CD4-positive, alpha-beta T cell treated with Interferon alpha-2 for 1 hour (primary cell): Measurements from ENCODE around the gene MUC5AC.
"Not testable (repeated sequence)": the region's sequence is repeated elsewhere in the genome, so short reads cannot be mapped to it uniquely, and the experiment has no call there.

ENCODE experiments used
- DNase-seq, 2 donors: peaks; one replicate each; pipeline ENCODE4 v3.0.0-alpha.2; 2020 to 2022

MUC5AC gene

GRCh38 chr11:1162491-1163311 is 4.9 kb downstream of the MUC5AC start:
- no peak for DNase-seq

- DNase-seq: no peak
These were observed 5.7 kb downstream of the MUC5AC start for GRCh38 chr11:1163321-1163910.

GRCh38 chr11:1163911-1164735 is 6.4 kb downstream of the MUC5AC start:
- no peak for DNase-seq

GRCh38 chr11:1164779-1165255 is 7.1 kb downstream of the MUC5AC start:
- not testable (repeated sequence) for DNase-seq

GRCh38 chr11:1165256-1166041 is 7.7 kb downstream of the MUC5AC start:
- DNase-seq: no peak

- DNase-seq: no peak
These were observed 9.5 kb downstream of the MUC5AC start for GRCh38 chr11:1167256-1167655.

- no peak for DNase-seq
These were observed 10.0 kb downstream of the MUC5AC start for GRCh38 chr11:1167751-1168231.

GRCh38 chr11:1168256-1168655 is 10.5 kb downstream of the MUC5AC start:
- DNase-seq: no peak

- DNase-seq: no peak
These were observed 11.0 kb downstream of the MUC5AC start for GRCh38 chr11:1168721-1169161.

GRCh38 chr11:1171223-1171984 is 13.7 kb downstream of the MUC5AC start:
- DNase-seq: no peak

- no peak for DNase-seq
These were observed 14.4 kb downstream of the MUC5AC start for GRCh38 chr11:1171985-1172728.

GRCh38 chr11:1172729-1173117 is 15.0 kb downstream of the MUC5AC start:
- DNase-seq: no peak

- not testable (repeated sequence) for DNase-seq
These were observed 15.6 kb downstream of the MUC5AC start for GRCh38 chr11:1173396-1173795.

GRCh38 chr11:1174441-1175370 is 17.0 kb downstream of the MUC5AC start:
- DNase-seq: no peak

- no peak for DNase-seq
These were observed 17.9 kb downstream of the MUC5AC start for GRCh38 chr11:1175461-1176223.

GRCh38 chr11:1176224-1177019 is 18.7 kb downstream of the MUC5AC start:
- no peak for DNase-seq

- no peak for DNase-seq
These were observed 19.4 kb downstream of the MUC5AC start for GRCh38 chr11:1177020-1177770.
